ENCODE data around the gene SYPL1. TPM values are rescaled to one million over a fixed set of nuclear protein-coding genes. Genes with fewer than 3 reads are reported as not detected.

SYPL1 gene
- total and polyA plus RNA-seq, 2 experiments from 2014 or later: 94.2 to 110 TPM

- H3K9me2 ChIP-seq (replicated peaks; ENCODE audit: insufficient read depth): no peaks in the 10 kb centered on the region
- H3K9me3 ChIP-seq (ENCODE audit: low read depth): no peaks in the 10 kb centered on the region
- no peaks in the 10 kb centered on the region for H3K4me1 ChIP-seq (ENCODE audit: insufficient read depth)
- no peak overlapping the region for H3K4me3 ChIP-seq
- no peak overlapping the region for H2AFZ ChIP-seq
- WGBS (ENCODE audit: low lambda C conversion rate, missing lambda C conversion rate): 72% methylated on average over 5 of the region's 5 CpGs
- DNase-seq (ENCODE audit: low spot score): no peak
- no peak overlapping the region for H3K27ac ChIP-seq
- no peaks in the 10 kb centered on the region for H3K79me2 ChIP-seq
- no peaks in the 10 kb centered on the region for H3K36me3 ChIP-seq (replicated peaks; ENCODE audit: insufficient read depth, low read depth)
- H3K4me2 ChIP-seq: no peak overlapping the region
- no peaks in the 10 kb centered on the region for H4K20me1 ChIP-seq (ENCODE audit: insufficient read depth, poor library complexity, severe bottlenecking)
- no peaks in the 10 kb centered on the region for H3K27me3 ChIP-seq
- TF ChIP-seq EZH2 (IDR thresholded peaks at IDR 0.05; ENCODE audit: borderline replicate concordance) (no peak), CTCF (IDR thresholded peaks at IDR 0.05; ENCODE audit: poor library complexity) (no peak), EZH2phosphoT487 (IDR thresholded peaks at IDR 0.05; ENCODE audit: low read depth, severe bottlenecking, unreplicated experiment) (no peak)
Measured at GRCh38 chr7:106127984-106128780, 16.1 kb upstream of the SYPL1 start.

- TF ChIP-seq EZH2phosphoT487 (IDR thresholded peaks at IDR 0.05; ENCODE audit: low read depth, severe bottlenecking, unreplicated experiment) (no peak), EZH2 (IDR thresholded peaks at IDR 0.05; ENCODE audit: borderline replicate concordance) (no peak), CTCF (IDR thresholded peaks at IDR 0.05; ENCODE audit: poor library complexity) (no peak)
- no peak for DNase-seq (ENCODE audit: low spot score)
- Histone ChIP-seq H3K27me3 (no peaks in the 10 kb centered on the region), H3K4me2 (no peak overlapping the region), H3K9me2 (replicated peaks; ENCODE audit: insufficient read depth) (no peaks in the 10 kb centered on the region), H4K20me1 (ENCODE audit: insufficient read depth, poor library complexity, severe bottlenecking) (no peaks in the 10 kb centered on the region), H3K36me3 (replicated peaks; ENCODE audit: insufficient read depth, low read depth) (no peaks in the 10 kb centered on the region), H3K9me3 (ENCODE audit: low read depth) (no peaks in the 10 kb centered on the region), H3K4me1 (ENCODE audit: insufficient read depth) (no peaks in the 10 kb centered on the region), H3K79me2 (no peaks in the 10 kb centered on the region), H3K4me3 (no peak overlapping the region), H2AFZ (no peak overlapping the region), H3K27ac (no peak overlapping the region)
- 73% methylated on average over 7 of the region's 7 CpGs for WGBS (ENCODE audit: low lambda C conversion rate, missing lambda C conversion rate)
Measured at GRCh38 chr7:106126170-106126938, 14.2 kb upstream of the SYPL1 start.

- H4K20me1 ChIP-seq (ENCODE audit: insufficient read depth, poor library complexity, severe bottlenecking): no peaks in the 10 kb centered on the region
- H2AFZ ChIP-seq: no peak overlapping the region
- no peaks in the 10 kb centered on the region for H3K9me2 ChIP-seq (replicated peaks; ENCODE audit: insufficient read depth)
- WGBS (ENCODE audit: low lambda C conversion rate, missing lambda C conversion rate): 65% methylated on average over 4 of the region's 4 CpGs
- H3K27ac ChIP-seq: no peak overlapping the region
- H3K4me3 ChIP-seq: no peak overlapping the region
- no peaks in the 10 kb centered on the region for H3K4me1 ChIP-seq (ENCODE audit: insufficient read depth)
- H3K4me2 ChIP-seq: no peak overlapping the region
- H3K79me2 ChIP-seq: no peaks in the 10 kb centered on the region
- no peak for DNase-seq (ENCODE audit: low spot score)
- TF ChIP-seq CTCF (IDR thresholded peaks at IDR 0.05; ENCODE audit: poor library complexity) (no peak), EZH2phosphoT487 (IDR thresholded peaks at IDR 0.05; ENCODE audit: low read depth, severe bottlenecking, unreplicated experiment) (no peak), EZH2 (IDR thresholded peaks at IDR 0.05; ENCODE audit: borderline replicate concordance) (no peak)
- H3K27me3 ChIP-seq: no peaks in the 10 kb centered on the region
- H3K9me3 ChIP-seq (ENCODE audit: low read depth): no peaks in the 10 kb centered on the region
- H3K36me3 ChIP-seq (replicated peaks; ENCODE audit: insufficient read depth, low read depth): no peaks in the 10 kb centered on the region
Measured at GRCh38 chr7:106125417-106125816, 13.3 kb upstream of the SYPL1 start.

Measured in hepatocyte (in vitro differentiated cells).